GM21529 (cell line): Measurements from ENCODE around the gene UACA.

Source experiments
- ATAC-seq: cut with Tn5 transposase; IDR thresholded peaks from one replicate; pipeline ENCODE4 v1.9.1; 2021; ENCODE audit not compliant: unreplicated experiment

Gene UACA

GRCh38 chr15:70715840-70716485 lies 47.4 kb downstream of the UACA start:
- ATAC-seq = no peak

- ATAC-seq = no peak
These were observed 48.8 kb downstream of the UACA start for GRCh38 chr15:70714565-70714964.

GRCh38 chr15:70714015-70714414 lies 49.3 kb downstream of the UACA start:
- ATAC-seq = no peak

- ATAC-seq = no peak
These were observed 51.1 kb downstream of the UACA start for GRCh38 chr15:70712271-70712670.

GRCh38 chr15:70710714-70711113 lies 52.6 kb downstream of the UACA start:
- no peak for ATAC-seq

GRCh38 chr15:70708839-70709238 lies 54.5 kb downstream of the UACA start:
- no peak for ATAC-seq

GRCh38 chr15:70707686-70708300 lies 55.6 kb downstream of the UACA start:
- no peak for ATAC-seq

GRCh38 chr15:70704731-70705130 lies 58.6 kb downstream of the UACA start:
- ATAC-seq = no peak

GRCh38 chr15:70704166-70704565 lies 59.2 kb downstream of the UACA start:
- no peak for ATAC-seq

GRCh38 chr15:70703096-70703878 lies 60.1 kb downstream of the UACA start:
- ATAC-seq = no peak

GRCh38 chr15:70702584-70702983 lies 60.8 kb downstream of the UACA start:
- ATAC-seq = no peak

- ATAC-seq = no peak
These were observed 61.3 kb downstream of the UACA start for GRCh38 chr15:70701891-70702568.

- no peak for ATAC-seq
These were observed 62.2 kb downstream of the UACA start for GRCh38 chr15:70701171-70701570.

GRCh38 chr15:70699890-70700289 lies 63.5 kb downstream of the UACA start:
- ATAC-seq = no peak

- ATAC-seq = no peak
These were observed 64.4 kb downstream of the UACA start for GRCh38 chr15:70698836-70699390.

GRCh38 chr15:70698426-70698825 lies 64.9 kb downstream of the UACA start:
- no peak for ATAC-seq

- no peak for ATAC-seq
These were observed 72.7 kb downstream of the UACA start for GRCh38 chr15:70690491-70691276.

GRCh38 chr15:70690021-70690420 lies 73.3 kb downstream of the UACA start:
- no peak for ATAC-seq

GRCh38 chr15:70687482-70687881 lies 75.9 kb downstream of the UACA start:
- ATAC-seq = no peak

GRCh38 chr15:70680817-70681216 lies 82.5 kb downstream of the UACA start:
- ATAC-seq = no peak

- no peak for ATAC-seq
These were observed 83.5 kb downstream of the UACA start for GRCh38 chr15:70679919-70680231.
